ENCODE data around the gene IFI44L.

The IFI44L gene

DNA sequence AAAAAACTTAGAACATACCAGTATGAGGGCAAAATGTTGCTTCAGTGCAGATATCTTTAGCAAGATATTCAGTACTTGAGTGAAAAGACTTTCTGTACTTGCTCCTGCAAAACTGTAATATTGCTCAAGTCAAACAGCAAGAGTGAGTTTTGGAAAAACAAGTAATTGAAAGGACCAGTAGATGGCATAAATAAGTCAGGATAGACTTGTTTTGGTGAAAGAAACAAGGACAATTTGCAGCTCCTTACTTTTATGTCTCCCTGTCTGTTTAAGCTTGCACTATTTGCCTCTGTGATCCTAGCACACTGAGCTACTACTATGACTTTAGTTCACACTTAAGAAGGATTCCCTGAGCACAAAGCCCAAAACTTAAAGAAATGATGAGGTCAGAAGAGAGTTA, 68.4 kb downstream of the IFI44L start:
- DNase-seq (ENCODE audit: low read depth), result no peak

DNA sequence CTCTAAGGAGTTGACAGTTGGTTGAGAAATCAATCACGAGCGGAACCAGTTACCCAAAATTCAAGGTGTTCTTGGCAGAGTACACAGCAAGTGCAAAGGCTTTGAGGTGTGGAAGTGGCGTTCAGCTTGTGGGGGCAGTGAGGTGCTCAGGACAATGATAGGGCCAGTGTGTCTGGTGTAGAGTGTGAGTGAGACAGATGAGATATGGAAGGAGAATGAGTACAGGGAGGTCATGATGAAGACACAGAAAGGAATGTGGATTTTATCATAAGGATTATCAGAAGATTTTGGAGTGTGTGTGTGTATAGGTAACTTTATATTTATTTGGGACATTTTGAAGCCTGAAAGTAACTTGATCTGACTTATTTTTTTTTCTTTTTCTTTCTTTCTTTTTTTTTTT, 70.3 kb downstream of the IFI44L start:
- no peak for DNase-seq (ENCODE audit: low read depth)

DNA sequence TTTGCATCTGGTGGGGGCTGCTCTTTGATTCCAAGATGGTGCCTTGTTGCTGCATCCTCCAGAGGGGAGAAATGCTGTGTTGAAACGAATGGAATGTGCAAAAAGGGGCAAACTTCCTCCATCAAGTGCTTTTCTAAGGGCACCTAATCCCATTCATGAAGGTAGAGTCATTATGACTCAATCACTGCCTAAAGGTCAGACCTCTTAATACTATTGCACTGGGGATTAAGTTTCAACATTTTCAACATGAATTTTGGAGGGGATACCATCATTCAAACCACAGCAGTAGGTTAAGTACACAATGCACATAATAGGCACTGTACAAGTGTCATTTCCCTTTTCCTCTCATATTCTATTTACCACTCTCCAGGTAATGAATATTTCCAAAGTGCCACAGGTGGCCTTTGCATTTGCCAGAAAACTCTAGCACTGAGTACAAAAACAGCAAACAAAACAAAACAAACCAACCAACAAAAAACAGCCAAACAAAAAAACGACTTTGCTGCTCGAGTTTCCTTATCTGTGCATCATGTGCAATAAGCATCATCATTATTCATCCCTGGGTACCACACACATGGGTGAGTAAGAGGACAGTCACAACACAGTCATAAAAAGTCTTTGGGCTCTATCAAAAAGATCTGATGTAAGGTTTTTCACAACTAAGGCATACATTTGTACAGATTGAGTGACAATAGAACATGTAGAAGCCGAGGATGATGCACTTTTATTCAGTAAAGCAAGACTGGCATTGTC, 71.9 kb downstream of the IFI44L start:
- DNase-seq (ENCODE audit: low read depth), result no peak
